ENCODE results near the gene ESPN. TPM values are rescaled to one million over a fixed set of nuclear protein-coding genes. Genes with fewer than 3 reads are reported as not detected.

The ESPN gene
- total RNA-seq, 1 experiment from 2014 or later = 53.1 TPM

DNA sequence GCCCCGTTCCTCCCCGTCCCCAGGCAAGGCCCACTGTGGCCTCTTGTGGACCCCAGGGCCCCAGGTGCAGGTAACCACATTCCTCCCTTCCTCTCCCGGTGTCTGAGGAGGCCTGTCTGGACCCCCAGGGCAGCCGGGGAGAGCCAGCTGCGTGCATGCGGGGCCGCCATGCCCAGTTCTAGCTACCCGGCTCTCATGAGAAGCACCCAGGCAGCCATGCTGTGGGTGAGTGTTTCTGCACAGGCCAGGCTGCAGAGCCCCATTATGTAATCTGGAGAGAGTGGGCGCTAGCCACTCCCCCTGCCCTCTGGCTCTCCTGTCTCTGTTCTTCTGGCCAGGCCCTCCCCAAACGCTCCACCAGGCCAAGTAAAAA lies 85.3 kb downstream of the ESPN start:
- H2BK5ac ChIP-seq (ENCODE audit: insufficient read length, low read length) = no peak overlapping the region
- H3K4me2 ChIP-seq (ENCODE audit: insufficient read depth, insufficient read length, low read length) = no peak overlapping the region
- no peak overlapping the region for H3K56ac ChIP-seq (ENCODE audit: insufficient read length, low read depth, low read length)
- H2AFZ ChIP-seq (ENCODE audit: low read length) = no peak overlapping the region
- Mint-ChIP-seq H3K4me3 (no peak overlapping the region), H3K36me3 (ENCODE audit: insufficient read depth in 1 of 3, low read depth in 3 of 3) (no peaks in the 10 kb centered on the region), H3K4me1 (peaks cover 0 to 3% of the 10 kb centered on the region in 2 experiments; a peak in 2 of 4 replicates), H3K27me3 (ENCODE audit: low read depth) (no peaks in the 10 kb centered on the region), H3K9me3 (no peaks in the 10 kb centered on the region), H3K27ac (no peak overlapping the region)
- no peak overlapping the region for H3T11ph ChIP-seq (ENCODE audit: low read length)
- H4K91ac ChIP-seq (ENCODE audit: insufficient read length, low read depth, low read length) = no peak overlapping the region
- TF ChIP-seq CTCF (conservative IDR thresholded peaks at IDR 0.05) = no peak
- H2BK15ac ChIP-seq (ENCODE audit: low read depth, low read length) = no peak overlapping the region
- H3K9me3 ChIP-seq (ENCODE audit: control insufficient read depth, low read depth, low read length) = no peaks in the 10 kb centered on the region
- H2BK120ac ChIP-seq (ENCODE audit: low read depth, low read length, poor library complexity, severe bottlenecking) = no peak overlapping the region
- no peaks in the 10 kb centered on the region for H3K23me2 ChIP-seq (ENCODE audit: insufficient read length, low read depth, low read length, poor library complexity, severe bottlenecking)
- H3K27ac ChIP-seq (ENCODE audit: insufficient read length, low read depth, low read length) = no peak overlapping the region
- no peak overlapping the region for H3K9ac ChIP-seq (ENCODE audit: extremely low read depth, insufficient read length, low read length)
- H3K18ac ChIP-seq (ENCODE audit: insufficient read length, low read depth, low read length) = no peak overlapping the region
- WGBS (ENCODE audit: extremely low coverage, insufficient read length, low lambda C conversion rate) = no CpG with 5 or more reads among the region's 10 CpGs
- no peak overlapping the region for H3K23ac ChIP-seq (ENCODE audit: insufficient read length, low read depth, low read length)
- H3K27me3 ChIP-seq (ENCODE audit: insufficient read depth, low read length) = no peaks in the 10 kb centered on the region
- no peak overlapping the region for H2AK5ac ChIP-seq (ENCODE audit: insufficient read length, low read length)
- no peak for DNase-seq
- no peaks in the 10 kb centered on the region for H4K20me1 ChIP-seq (ENCODE audit: control insufficient read depth, insufficient read depth, insufficient read length)
- H3K4me1 ChIP-seq (ENCODE audit: insufficient read depth, low read length) = no peaks in the 10 kb centered on the region
- H3K79me1 ChIP-seq (ENCODE audit: insufficient read depth, low read depth, low read length, poor library complexity, severe bottlenecking) = no peaks in the 10 kb centered on the region
- no peak overlapping the region for H2BK20ac ChIP-seq (ENCODE audit: low read depth, low read length, poor library complexity, severe bottlenecking)
- H3K79me2 ChIP-seq (ENCODE audit: insufficient read depth, low read length) = no peaks in the 10 kb centered on the region
- no peak overlapping the region; the same call in 1 of the 2 replicates for H3K14ac ChIP-seq (ENCODE audit: insufficient read depth, low read length)
- H2BK12ac ChIP-seq (ENCODE audit: insufficient read length, low read depth, low read length) = no peak overlapping the region
- no peak overlapping the region for H4K5ac ChIP-seq (ENCODE audit: insufficient read length, low read depth, low read length)
- H4K8ac ChIP-seq (replicated peaks; ENCODE audit: insufficient read length, low read depth, low read length) = no peak overlapping the region
- H3K4ac ChIP-seq (ENCODE audit: low read depth, low read length) = no peak overlapping the region
